HG03280 (cell line): Measurements from ENCODE around the gene DRC7.

Experiments used
- ATAC-seq: cut with Tn5 transposase; IDR thresholded peaks from one replicate; pipeline ENCODE4 v1.9.1; 2021; ENCODE audit warnings: mild to moderate bottlenecking, moderate library complexity; ENCODE audit not compliant: unreplicated experiment

The DRC7 gene

DNA sequence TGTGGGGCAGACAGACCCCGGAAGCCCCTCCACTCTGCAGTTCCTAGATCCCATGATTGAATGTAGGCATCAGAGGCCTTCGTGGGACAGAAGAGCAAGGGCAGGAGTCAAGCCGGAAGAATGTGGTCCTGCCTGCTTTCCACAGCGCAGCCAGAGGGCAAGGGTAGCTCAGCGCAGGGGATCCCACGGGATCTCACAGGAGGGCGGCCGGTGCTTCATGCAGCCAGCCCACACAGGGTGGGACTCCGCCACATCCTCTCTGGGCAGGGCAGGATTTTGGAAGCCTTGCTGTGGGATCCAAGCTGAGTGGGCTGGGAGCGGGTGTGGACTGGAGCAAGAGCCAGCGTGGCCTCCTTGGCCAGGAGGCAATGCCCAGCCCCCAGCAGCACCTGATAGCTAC is 54.0 kb downstream of the DRC7 start:
- ATAC-seq, result no peak

DNA sequence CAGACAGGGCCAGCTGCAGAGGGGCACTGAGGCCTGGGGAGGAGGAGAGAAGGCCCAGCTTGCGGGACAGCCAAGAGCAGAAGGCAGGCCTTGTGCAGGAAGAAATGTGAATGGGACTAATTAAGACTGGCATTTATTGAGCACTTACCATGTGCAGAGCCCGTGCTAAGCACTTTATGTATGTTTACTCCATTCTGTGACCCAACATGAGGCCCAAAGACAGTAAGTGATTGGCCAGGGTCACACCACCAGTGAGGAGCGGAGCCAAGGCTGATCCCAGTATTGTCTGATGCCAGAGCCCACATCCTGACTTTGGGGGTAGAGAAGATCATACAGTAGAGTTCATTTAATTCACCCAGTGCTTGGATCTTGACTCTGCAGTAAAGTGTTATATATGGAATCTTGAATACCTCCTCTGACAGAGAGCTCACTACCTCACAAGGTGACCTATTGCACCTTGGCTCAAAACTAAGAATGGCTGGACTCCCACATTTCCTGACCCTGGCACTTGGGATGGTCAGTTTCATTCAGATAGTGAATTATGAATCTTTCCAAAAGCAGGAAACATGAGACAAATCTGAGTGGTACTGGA is 54.6 kb downstream of the DRC7 start:
- ATAC-seq, result no peak

DNA sequence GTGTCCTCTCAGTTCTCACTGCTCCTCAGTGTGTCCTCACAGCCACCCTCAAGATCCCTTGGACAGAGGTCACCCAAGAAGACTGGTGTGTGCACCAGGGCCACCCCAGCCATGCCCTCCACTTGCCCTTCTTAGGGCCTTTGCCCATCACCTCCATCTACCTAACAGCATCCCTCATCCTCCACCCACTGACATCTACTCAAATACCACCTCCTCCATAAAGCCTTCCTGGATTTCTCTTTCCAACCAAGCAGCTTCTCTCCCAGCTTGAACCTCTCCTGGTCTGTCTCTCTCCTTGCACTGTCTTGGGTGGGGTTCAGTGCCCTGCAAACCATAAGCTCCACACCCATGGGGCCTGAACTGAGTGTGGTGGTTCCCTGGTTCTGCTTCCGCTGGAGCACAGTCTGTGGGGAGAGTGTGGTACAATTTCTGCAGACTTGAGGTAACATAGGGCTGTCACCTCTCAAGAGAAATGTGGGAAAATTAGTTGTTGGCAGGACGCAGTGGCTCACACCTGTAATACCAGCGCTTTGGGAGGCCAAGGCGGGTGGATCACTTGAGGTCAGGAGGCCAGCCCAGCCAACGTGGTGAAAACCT is 55.3 kb downstream of the DRC7 start:
- no peak for ATAC-seq

DNA sequence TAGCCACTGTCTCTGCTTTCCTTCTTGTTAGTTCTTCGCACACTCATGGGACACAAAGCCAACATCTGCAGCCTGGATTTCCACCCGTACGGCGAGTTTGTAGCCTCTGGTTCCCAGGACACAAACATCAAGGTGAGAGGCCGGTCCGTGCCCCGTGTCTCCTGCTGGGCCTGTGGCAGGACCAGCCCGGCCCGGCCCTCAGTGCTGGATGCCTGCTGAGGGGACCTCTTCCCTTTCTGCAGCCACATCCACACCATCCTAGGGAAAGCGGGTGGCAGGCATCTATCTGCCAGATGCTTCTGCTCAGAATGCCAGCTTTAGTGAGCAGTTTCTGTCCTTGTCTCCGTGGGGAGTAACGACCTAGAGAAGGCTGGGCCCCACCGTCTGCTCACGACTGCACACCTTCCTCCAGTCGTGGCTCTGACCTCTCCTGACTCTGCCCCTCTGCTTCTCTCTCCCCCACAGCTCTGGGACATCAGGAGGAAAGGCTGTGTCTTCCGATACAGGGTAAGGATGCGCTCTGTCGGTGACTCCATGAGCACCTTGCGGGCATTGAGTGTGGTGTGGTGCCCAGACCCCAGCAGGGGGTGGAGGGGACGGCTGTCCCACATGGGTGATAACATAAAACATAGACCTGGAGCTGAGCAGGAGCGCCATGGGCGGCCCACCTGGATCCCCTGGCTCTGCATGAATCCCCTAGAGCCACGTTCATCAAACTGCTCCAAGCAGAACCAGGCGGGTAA is 56.4 kb downstream of the DRC7 start:
- ATAC-seq, result no peak

DNA sequence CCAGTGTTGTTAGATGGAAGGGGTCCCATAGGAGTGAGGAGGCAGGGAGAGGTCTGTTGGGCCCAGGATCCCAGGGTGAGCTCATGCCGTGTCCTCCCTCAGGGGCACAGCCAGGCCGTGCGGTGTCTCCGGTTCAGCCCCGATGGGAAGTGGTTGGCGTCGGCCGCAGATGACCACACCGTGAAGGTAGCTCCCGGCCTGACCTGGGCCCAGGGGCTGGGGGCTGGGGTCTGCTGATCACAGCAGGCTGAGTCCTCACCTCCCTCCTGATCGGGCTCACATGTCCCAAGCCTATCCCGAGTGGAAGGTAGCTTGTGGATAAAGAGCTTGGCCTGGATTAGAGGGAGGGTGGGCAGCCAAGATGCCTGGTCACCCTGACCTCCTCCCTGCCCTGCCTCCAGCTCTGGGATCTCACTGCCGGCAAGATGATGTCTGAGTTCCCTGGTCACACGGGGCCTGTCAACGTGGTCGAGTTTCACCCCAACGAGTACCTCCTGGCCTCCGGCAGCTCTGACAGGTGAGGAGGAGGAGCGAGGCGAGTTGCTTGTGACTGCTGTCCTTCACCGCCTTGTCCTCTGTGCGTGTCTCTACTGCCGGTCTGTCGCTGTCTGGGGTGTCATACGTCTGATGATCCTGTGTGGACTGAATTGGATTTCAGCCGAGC is 57.1 kb downstream of the DRC7 start:
- ATAC-seq, result no peak

DNA sequence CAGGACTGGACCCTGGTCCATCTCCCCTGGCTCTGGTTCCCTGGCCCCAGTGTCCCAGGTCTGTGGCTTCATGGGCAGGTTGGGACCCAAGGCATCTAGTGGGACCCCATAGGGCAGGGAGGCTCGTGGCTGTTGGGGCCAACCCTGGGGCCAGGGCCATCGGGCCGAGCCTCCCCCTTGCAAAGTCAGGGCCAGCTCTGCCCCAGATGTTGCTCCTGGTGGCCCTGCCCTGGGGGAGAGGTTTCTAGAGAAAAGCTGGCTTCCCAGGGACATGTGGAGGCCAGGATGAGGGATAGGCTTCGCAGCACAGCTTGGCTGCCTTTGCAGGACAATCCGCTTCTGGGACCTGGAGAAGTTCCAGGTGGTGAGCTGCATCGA is 57.6 kb downstream of the DRC7 start:
- ATAC-seq, result no peak

DNA sequence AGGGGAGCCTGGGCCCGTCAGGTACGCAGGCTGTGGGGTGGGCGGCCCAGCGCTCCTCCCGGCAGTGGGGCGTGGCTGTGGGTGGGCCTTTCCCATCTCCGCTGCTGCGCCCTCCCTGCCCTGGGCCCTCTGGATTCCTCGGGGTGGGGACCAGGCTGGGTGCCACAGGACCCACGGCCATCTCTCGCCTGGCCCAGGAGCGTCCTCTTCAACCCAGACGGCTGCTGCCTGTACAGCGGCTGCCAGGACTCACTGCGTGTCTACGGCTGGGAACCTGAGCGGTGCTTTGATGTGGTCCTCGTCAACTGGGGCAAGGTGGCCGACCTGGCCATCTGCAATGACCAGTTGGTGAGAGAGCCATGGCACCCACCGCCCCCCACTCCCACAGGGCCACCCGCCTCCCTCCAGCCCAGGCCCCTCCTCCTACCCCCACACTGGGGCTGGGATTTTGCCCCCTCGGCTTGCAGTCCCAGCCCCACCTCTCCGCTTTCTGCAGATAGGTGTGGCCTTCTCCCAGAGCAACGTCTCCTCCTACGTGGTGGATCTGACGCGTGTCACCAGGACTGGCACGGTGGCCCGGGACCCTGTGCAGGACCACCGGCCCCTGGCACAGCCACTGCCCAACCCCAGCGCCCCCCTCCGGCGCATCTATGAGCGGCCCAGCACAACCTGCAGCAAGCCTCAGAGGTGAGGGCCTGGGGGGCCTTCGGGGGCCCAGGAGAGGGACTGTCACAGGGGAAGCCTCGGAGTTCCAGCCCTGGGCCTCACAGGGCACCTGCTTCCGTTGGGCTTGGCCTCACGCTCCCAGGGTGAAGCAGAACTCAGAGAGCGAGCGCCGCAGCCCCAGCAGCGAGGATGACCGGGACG is 58.2 kb downstream of the DRC7 start:
- ATAC-seq, result no peak

DNA sequence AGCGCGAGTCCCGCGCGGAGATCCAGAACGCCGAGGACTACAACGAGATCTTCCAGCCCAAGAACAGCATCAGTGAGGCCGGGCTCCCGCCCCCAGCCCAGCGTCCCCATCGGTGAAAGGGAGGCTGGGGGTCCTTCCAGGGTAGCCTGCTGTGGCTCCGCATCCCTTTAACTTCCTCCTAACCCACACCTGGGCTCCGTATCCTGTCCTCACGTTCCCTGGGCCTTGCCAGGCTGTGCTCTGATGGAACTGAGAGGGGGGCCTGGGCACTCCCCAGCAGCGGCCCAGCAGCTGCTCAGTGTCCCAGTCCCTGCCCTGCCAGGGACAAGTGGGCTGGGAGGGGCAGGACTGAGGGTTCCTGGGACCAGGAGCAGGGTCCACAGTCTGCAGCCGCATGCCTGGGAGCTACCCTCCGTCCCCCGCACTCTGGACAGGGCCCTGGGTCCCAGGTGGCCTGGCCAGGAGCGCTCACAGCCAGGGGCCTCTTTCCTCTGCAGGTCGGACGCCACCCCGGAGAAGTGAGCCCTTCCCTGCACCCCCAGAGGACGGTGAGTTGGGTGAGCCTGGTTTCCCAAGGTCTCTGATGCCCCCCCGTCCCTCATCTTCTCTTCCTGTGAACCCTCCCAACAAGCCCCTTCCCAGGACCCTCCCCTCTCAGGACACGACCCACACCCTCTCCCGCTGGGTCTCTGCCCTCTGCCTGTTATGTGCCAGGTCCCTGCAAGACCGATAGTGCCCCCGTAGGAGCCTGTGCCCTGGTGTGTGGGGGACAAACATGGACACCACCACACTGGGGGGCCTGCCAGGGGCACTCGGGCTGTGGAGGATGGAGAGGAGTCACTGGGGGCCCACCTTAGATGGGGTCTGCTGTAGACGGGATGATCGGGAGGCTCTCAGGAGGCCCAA is 59.1 kb downstream of the DRC7 start:
- ATAC-seq, result no peak

DNA sequence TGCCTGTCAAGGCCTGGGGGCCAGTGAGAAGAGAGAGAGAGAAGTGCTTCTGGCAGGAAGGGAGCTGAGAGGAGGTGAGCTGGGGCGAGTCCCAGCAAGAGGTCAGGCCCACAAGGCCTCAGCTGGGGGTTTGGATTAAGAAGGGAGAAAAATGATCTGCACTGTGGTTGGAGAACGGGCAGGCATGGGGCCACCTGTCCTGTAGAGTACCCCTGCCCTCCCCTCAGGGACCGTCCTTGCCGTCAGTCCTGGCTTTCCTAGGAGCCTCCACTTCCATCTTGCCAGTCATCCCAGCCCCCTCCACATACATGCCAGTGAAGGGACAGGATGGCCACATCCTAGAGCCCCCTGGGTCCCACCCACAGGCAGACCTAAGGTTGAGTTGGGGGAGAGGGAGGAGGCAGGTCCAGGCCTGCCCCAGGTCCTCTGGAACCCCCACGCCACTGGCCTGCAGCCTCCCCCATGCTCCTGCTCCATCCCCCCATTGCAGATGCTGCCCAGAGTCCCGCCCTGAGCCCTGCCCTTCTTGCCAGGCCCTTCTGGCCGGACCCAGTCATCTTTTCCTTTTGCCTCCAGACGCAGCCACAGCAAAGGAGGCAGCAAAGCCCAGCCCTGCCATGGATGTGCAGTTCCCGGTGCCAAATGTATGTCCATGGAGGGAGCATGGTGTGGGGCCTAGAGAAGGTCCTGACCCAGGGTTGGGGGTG is 59.9 kb downstream of the DRC7 start:
- ATAC-seq, result no peak

DNA sequence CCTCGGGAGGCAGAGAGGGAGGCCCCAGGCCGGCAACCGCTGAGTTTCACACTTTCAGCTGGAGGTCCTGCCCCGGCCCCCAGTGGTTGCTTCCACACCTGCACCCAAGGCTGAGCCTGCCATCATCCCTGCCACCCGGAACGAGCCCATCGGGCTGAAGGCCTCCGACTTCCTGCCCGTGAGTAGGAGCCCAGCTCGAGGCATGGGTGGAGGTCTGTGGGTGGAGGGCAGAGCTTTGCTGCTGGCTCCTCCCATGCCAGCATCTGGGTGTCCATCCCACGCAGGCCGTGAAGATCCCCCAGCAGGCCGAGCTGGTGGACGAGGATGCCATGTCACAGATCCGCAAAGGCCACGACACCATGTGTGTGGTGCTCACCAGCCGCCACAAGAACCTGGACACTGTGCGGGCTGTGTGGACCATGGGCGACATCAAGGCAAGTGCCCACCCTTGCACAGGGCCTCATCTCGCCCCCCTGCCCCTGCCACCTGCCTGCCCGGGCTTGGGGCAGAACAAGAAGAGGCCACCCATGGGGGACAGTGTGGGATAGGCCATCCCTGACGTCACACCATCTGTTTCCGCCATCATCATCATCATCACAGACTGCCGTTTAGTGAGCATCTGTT is 60.6 kb downstream of the DRC7 start:
- no peak for ATAC-seq

DNA sequence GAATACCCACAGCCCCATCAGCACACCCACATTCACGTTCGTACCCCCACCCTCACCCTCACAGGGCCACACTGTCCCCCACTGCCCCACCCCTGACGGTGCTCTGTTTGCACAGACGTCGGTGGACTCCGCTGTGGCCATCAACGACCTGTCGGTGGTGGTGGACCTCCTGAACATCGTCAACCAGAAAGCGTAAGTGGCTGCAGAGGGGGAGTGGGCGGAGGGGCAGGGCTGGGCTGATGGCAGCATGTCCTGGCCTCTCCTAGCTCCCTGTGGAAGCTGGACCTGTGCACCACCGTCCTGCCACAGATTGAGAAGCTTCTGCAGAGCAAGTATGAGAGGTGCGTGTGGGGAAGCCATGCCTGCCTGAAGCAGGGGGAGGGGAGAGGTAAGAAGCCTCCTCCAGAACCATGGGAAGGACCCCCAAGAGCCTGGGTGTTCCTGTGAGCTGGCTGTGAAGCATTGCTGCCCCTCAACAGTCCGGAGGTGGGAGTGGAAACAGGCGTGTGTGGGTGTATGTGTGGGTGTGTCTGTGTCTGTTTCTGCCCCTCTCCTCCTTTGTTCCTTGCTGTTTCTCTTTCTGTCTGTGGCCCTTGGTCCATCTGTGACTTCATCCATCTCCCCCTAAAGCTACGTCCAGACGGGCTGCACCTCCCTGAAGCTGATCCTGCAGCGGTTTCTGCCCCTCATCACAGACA is 61.3 kb downstream of the DRC7 start:
- no peak for ATAC-seq

DNA sequence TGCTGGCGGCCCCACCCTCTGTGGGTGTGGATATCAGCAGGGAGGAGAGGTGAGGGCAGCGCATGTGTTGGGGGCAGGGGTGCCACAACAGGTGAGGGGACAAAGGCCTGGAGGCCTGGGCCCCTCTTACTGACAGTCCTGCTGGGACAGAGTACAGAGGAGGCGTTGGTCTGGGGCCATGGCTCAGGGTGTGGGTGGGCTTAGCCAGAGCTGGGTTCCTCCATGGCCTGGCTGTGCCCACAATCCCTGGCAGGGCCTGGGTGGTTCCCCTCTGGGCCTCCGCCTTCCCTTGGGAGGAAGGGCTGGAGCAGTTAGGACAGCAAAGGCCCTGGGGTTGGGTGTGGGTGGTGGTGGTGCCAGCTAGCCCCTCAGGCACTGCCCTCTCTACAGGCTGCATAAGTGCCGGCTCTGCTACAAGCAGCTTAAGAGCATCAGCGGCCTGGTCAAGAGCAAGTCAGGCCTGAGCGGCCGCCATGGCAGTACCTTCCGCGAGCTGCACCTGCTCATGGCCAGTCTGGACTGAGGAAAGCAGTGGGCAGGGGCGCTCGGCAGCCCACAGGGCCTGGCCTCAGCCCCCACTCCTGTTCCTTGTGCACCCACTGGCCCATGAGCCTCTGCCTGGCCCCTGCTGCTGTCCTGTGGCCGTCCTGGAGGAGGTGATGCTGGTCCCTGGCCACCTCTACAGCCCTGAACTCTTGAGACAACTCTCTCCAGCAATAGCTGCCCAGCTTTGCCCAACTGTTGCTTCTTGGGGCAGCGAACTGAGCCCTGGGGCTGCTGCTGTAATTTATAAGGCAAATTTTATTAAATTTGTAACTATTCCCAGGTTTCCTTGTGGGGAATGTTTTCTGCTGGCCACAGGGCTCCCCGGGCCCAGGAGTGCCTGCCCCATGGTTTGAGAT is 62.1 kb downstream of the DRC7 start:
- no peak for ATAC-seq

DNA sequence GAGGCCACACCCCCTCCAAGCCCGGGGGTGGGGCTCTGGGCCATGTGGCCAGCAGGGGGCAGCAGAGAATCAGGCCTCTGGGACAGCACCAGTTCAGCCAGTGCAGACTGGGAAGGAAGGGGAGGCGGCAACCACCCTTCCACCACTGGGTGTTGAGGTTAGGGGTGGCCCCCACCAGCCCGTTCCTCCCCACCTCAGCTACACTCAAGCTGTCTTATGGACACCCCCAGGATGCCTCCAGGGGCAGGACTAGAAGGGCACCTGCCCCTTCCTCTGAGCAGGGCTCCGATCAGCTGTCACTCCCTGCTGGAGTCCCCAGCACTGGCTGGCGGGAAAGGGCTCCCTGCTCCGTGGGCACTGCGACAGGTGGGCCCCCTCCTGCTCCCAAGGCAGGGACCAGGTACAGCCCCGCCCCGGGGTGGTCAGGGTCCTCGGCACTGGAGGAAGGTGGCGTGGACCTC is 62.8 kb downstream of the DRC7 start:
- ATAC-seq, result peak; percentile 77

DNA sequence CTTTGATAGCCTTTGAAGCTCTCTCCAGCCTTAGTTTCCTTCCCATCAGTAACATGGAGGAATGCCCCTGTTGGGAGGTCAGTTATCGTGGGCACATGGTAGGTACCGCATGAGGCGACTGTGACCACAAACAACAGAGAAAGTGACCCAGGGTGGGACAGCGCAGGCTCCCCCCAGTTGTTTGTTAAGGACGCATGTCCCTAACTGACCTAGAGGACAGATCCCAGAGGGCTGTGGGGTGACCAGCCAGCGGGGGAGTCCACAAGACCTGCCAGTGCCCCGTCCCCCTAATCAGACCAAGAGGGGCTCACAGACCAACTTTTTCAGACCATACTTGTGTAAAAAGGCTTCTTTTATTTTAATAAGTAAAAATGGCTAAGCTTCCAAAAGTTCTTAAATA is 63.3 kb downstream of the DRC7 start:
- no peak for ATAC-seq

DNA sequence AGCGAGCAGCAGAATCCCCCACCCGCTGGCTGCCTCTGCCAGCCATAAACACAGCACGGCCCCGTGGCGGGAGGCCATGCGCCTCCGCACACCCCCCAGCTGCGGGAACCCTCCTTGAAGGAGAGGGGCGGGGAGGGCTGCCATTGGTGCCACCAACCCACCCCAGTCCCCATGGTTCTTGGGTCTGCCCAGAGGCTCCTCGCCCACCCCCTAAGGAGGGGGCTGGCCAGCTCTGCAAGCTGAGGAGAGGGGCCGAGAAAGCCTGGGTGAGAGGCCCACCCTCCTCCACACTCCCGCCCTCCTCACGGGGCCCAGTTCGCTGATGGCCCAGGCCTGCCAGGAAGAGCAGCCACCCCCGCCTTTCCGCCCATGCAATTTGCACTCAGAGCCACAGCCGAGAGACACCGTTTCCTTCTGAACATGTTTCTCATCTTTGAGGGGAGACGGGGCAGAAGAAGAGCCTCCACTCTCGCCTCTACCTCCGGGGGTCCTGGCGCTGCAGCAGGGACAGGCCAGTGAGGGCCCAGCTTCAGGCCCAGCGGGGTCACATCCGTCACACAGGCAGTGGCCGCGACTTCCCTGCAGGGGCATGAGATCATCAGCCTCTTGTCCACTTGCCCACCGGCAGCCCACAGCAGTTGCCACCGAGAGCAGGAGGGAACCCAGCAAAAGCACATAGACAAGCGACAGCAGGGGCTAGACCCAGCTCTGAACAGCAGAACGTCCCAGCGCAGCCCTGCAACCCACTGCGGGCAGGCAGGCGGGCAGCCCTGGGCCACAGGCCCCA is 63.9 kb downstream of the DRC7 start:
- no peak for ATAC-seq

DNA sequence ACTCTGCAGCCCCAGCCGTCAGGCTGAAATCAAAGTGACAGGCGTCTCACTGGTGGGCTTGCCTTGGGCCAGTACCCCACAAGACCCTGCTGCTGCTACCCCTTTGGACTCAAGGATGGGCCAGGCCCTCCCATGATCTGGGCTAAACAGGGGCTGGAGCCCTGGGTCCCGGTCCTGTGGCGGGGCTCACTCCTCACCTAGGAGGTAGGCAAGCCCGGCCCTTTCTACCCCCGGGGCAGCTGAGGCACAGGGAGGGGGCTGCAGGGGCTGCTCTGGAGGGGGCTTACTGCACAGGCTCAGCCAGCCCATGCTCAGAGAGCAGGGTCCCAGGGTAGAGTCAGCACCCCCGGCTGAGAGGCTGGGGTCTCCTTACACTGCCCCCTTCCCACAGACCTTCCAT is 64.5 kb downstream of the DRC7 start:
- ATAC-seq, result no peak
